Activated naive CD4-positive, alpha-beta T cell treated with anti-CD3 and anti-CD28 coated beads, Interleukin-2, amount 50 U/mL, for 24 hours (primary cell): ENCODE data around the gene CCNL2.
"Not testable (repeated sequence)": the region's sequence is repeated elsewhere in the genome, so short reads cannot be mapped to it uniquely, and the experiment has no call there.

ENCODE experiments used
- H3K27ac Mint-ChIP-seq: one replicate; pipeline ENCODE4 v1.8.0; 2021; ENCODE audit warnings: mild to moderate bottlenecking, mixed read lengths
- H3K27me3 Mint-ChIP-seq: one replicate; pipeline ENCODE4 v1.8.0; 2021; ENCODE audit warnings: mixed read lengths
- H3K36me3 Mint-ChIP-seq: one replicate; pipeline ENCODE4 v1.8.0; 2021; ENCODE audit warnings: mixed read lengths
- H3K4me1 Mint-ChIP-seq: one replicate; pipeline ENCODE4 v1.8.0; 2021; ENCODE audit warnings: mixed read lengths
- H3K4me3 Mint-ChIP-seq: one replicate; pipeline ENCODE4 v1.8.0; 2021; ENCODE audit warnings: mild to moderate bottlenecking, mixed read lengths
- H3K9me3 Mint-ChIP-seq: one replicate; pipeline ENCODE4 v1.8.0; 2021; ENCODE audit warnings: mixed read lengths

The CCNL2 gene

GRCh38 chr1:1425753-1426495 lies 26.8 kb upstream of the CCNL2 start:
- Mint-ChIP-seq H3K36me3 (no peaks in the 10 kb centered on the region), H3K27ac (no peak overlapping the region), H3K9me3 (no peaks in the 10 kb centered on the region), H3K4me3 (no peak overlapping the region), H3K27me3 (peaks cover 12% of the 10 kb centered on the region), H3K4me1 (peaks cover 4% of the 10 kb centered on the region)

DNA sequence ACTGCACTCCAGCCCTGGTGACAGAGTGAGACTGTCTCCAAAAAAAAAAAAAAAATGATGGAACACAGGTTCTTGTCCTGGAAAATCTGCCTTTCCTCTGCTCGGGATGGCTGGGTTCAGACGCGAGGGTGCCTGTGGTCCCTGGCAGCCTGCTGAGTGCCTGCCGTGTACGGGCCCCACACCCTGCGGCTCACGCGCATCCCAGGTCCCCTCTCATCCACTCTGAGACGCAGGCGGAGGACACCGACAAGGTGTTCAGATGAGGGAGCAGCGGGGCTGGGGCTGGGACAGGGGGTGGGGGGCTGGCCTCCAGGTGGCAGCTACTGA lies 26.3 kb upstream of the CCNL2 start:
- peaks cover 4% of the 10 kb centered on the region for H3K4me1 Mint-ChIP-seq
- H3K36me3 Mint-ChIP-seq, result no peaks in the 10 kb centered on the region
- no peak overlapping the region for H3K4me3 Mint-ChIP-seq
- no peaks in the 10 kb centered on the region for H3K9me3 Mint-ChIP-seq
- H3K27ac Mint-ChIP-seq, result no peak overlapping the region
- H3K27me3 Mint-ChIP-seq, result peaks cover 12% of the 10 kb centered on the region

- no peaks in the 10 kb centered on the region for H3K9me3 Mint-ChIP-seq
- H3K4me3 Mint-ChIP-seq, result no peak overlapping the region
- H3K27ac Mint-ChIP-seq, result peak overlapping the region; percentile 59
- H3K4me1 Mint-ChIP-seq, result peaks cover 4% of the 10 kb centered on the region
- H3K36me3 Mint-ChIP-seq, result no peaks in the 10 kb centered on the region
- H3K27me3 Mint-ChIP-seq, result peaks cover 10% of the 10 kb centered on the region
Measured at GRCh38 chr1:1424707-1425106, 25.6 kb upstream of the CCNL2 start.

- H3K4me1 Mint-ChIP-seq, result peaks cover under 1% of the 10 kb centered on the region
- no peak overlapping the region for H3K4me3 Mint-ChIP-seq
- H3K27me3 Mint-ChIP-seq, result peaks cover 4% of the 10 kb centered on the region
Measured at GRCh38 chr1:1423245-1423597, 24.1 kb upstream of the CCNL2 start.

GRCh38 chr1:1422465-1423244 lies 23.5 kb upstream of the CCNL2 start:
- no peaks in the 10 kb centered on the region for H3K9me3 Mint-ChIP-seq
- H3K27ac Mint-ChIP-seq, result no peak overlapping the region
- peaks cover 3% of the 10 kb centered on the region for H3K27me3 Mint-ChIP-seq

More at GRCh38 chr1:1423245-1423597, 24.1 kb upstream of the CCNL2 start:
- Mint-ChIP-seq H3K36me3 (no peaks in the 10 kb centered on the region), H3K9me3 (no peaks in the 10 kb centered on the region), H3K27ac (no peak overlapping the region)

DNA sequence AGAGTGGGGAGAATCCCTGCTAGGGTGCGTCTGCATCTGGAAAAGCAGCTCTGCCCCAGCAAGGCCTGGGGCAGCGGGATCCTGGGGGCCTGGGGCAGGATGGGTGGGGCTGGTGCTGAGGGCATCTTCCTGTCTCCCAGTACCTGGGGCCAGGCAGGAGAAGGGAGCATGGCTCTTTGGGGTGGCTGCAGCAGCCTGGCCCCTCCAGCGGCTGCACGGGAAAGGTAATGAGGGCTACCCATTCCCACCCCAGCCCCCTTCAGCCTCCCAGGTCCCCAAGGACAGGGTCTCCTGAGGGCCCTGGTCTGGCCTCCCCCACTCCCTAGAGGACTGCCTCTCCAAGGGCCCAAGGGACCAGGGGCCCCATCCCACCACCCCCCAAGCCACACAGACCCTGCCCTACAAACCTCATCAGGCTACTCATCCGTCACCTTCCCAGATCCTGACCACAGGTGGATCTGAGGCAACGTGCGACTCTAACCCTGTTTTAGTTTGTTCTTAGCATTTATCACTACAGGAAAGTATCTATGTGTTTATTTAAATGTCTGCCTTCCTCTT lies 22.9 kb upstream of the CCNL2 start:
- H3K27ac Mint-ChIP-seq, result no peak overlapping the region
- H3K4me1 Mint-ChIP-seq, result no peaks in the 10 kb centered on the region
- H3K4me3 Mint-ChIP-seq, result no peak overlapping the region
- peaks cover 3% of the 10 kb centered on the region for H3K27me3 Mint-ChIP-seq
- no peaks in the 10 kb centered on the region for H3K36me3 Mint-ChIP-seq
- no peaks in the 10 kb centered on the region for H3K9me3 Mint-ChIP-seq

More at GRCh38 chr1:1422465-1423244, 23.5 kb upstream of the CCNL2 start:
- Mint-ChIP-seq H3K36me3 (no peaks in the 10 kb centered on the region), H3K4me3 (no peak overlapping the region), H3K4me1 (no peaks in the 10 kb centered on the region)

GRCh38 chr1:1421147-1421906 lies 22.2 kb upstream of the CCNL2 start, which contains the start of gene ANKRD65:
TSS of gene ANKRD65 (minus strand) at chr1:1421276. CDS start at chr1:1421005, 271 bp downstream.
- peaks cover 3% of the 10 kb centered on the region for H3K27me3 Mint-ChIP-seq
- H3K36me3 Mint-ChIP-seq, result no peaks in the 10 kb centered on the region
- no peaks in the 10 kb centered on the region for H3K9me3 Mint-ChIP-seq
- no peaks in the 10 kb centered on the region for H3K4me1 Mint-ChIP-seq
- H3K4me3 Mint-ChIP-seq, result peak within 1 kb of the TSS; percentile 47
- H3K27ac Mint-ChIP-seq, result no peak within 1 kb of the TSS

- Mint-ChIP-seq H3K27ac (no peak overlapping the region), H3K27me3 (peaks cover 3% of the 10 kb centered on the region), H3K9me3 (no peaks in the 10 kb centered on the region), H3K36me3 (no peaks in the 10 kb centered on the region), H3K4me1 (no peaks in the 10 kb centered on the region), H3K4me3 (peak overlapping the region; percentile 47)
Measured at GRCh38 chr1:1420654-1421141, 21.6 kb upstream of the CCNL2 start.

- H3K4me1 Mint-ChIP-seq, result no peaks in the 10 kb centered on the region
- H3K36me3 Mint-ChIP-seq, result no peaks in the 10 kb centered on the region
- no peak overlapping the region for H3K27ac Mint-ChIP-seq
- no peaks in the 10 kb centered on the region for H3K9me3 Mint-ChIP-seq
- H3K27me3 Mint-ChIP-seq, result peaks cover 3% of the 10 kb centered on the region
- H3K4me3 Mint-ChIP-seq, result no peak overlapping the region
Measured at GRCh38 chr1:1419813-1420653, 20.9 kb upstream of the CCNL2 start.

DNA sequence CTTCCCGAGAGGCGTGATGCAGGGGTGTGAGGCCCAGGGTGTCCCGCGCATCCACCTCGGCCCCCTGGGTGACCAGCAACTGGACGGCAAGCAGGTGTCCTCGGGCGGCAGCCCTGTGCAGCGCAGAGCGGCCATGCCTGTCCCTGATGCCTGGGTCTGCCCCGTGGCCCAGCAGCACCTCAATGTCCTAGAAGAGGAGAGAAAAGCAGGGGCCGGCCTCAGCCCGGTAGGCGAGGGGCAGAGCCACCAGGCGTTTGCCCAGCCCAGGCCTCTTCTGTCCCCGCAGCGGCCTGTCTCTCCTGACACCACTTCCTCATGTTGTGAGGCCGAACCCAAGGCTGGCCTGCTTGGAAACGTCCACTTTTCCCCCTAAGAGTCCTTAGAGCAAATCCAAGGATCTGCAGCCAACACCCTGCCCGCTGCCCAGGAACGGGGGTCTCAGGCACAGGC lies 20.3 kb upstream of the CCNL2 start:
- Mint-ChIP-seq H3K36me3 (no peaks in the 10 kb centered on the region), H3K27ac (no peak overlapping the region), H3K9me3 (no peaks in the 10 kb centered on the region), H3K4me3 (no peak overlapping the region), H3K27me3 (peaks cover 3% of the 10 kb centered on the region), H3K4me1 (no peaks in the 10 kb centered on the region)

- H3K4me1 Mint-ChIP-seq, result no peaks in the 10 kb centered on the region
- peak overlapping the region; percentile 23 for H3K4me3 Mint-ChIP-seq
- no peaks in the 10 kb centered on the region for H3K36me3 Mint-ChIP-seq
Measured at GRCh38 chr1:1418464-1419362, 19.6 kb upstream of the CCNL2 start.

GRCh38 chr1:1417825-1418463 lies 18.8 kb upstream of the CCNL2 start:
- H3K4me1 Mint-ChIP-seq, H3K27ac Mint-ChIP-seq, H3K9me3 Mint-ChIP-seq, H3K27me3 Mint-ChIP-seq, H3K36me3 Mint-ChIP-seq, H3K4me3 Mint-ChIP-seq: not testable (repeated sequence)

More at GRCh38 chr1:1418464-1419362, 19.6 kb upstream of the CCNL2 start:
- peaks cover 3% of the 10 kb centered on the region for H3K27me3 Mint-ChIP-seq
- no peak overlapping the region for H3K27ac Mint-ChIP-seq
- H3K9me3 Mint-ChIP-seq, result no peaks in the 10 kb centered on the region

- H3K4me3 Mint-ChIP-seq, H3K4me1 Mint-ChIP-seq, H3K27ac Mint-ChIP-seq: not testable (repeated sequence)
Measured at GRCh38 chr1:1417396-1417795, 18.3 kb upstream of the CCNL2 start.

More at GRCh38 chr1:1417396-1417795, 18.3 kb upstream of the CCNL2 start:
- H3K27me3 Mint-ChIP-seq, H3K9me3 Mint-ChIP-seq, H3K36me3 Mint-ChIP-seq: not testable (repeated sequence)
